Mesothelial cell of epicardium (in vitro differentiated cells): ENCODE measurements around the gene ZNF106. TPM values are rescaled to one million over a fixed set of nuclear protein-coding genes. Genes with fewer than 3 reads are reported as not detected.

Experiments used
- DNase-seq, 2 experiments: peaks; one replicate each; pipeline ENCODE4 v3.0.0; 2021; ENCODE audit warnings: low spot score in 2 of 2; ENCODE audit not compliant: unreplicated experiment in 2 of 2
- H3K27ac Mint-ChIP-seq: 2 replicates; pipeline ENCODE4 v1.8.0; 2021; ENCODE audit warnings: mixed read lengths
- H3K27me3 Mint-ChIP-seq: 2 replicates; pipeline ENCODE4 v1.8.0; 2021; ENCODE audit warnings: low read depth, mixed read lengths
- H3K36me3 Mint-ChIP-seq: 2 replicates; pipeline ENCODE4 v1.8.0; 2021; ENCODE audit warnings: mixed read lengths
- H3K4me1 Mint-ChIP-seq: 2 replicates; pipeline ENCODE4 v1.8.0; 2021; ENCODE audit warnings: mixed read lengths
- H3K4me3 Mint-ChIP-seq: 2 replicates; pipeline ENCODE4 v1.8.0; 2021; ENCODE audit warnings: mild to moderate bottlenecking, moderate library complexity, mixed read lengths
- H3K9me3 Mint-ChIP-seq: 2 replicates; pipeline ENCODE4 v1.8.0; 2021; ENCODE audit warnings: mixed read lengths
- total RNA-seq: library from RNA; stranded (reverse); gene quantifications from 3 replicates; pipeline ENCODE4 v1.2.1, GENCODE V29; 2021
- TF ChIP-seq, protein P1 (sequence below): fragments of 200-600 bp; sonication (generic); IDR thresholded peaks from one replicate; pipeline ENCODE4 v1.5.0; 2021; ENCODE audit warnings: antibody characterized with exemption; ENCODE audit not compliant: unreplicated experiment

ZNF106 gene
- total RNA-seq, 1 donor from 2014 or later = 52.9 TPM

DNA sequence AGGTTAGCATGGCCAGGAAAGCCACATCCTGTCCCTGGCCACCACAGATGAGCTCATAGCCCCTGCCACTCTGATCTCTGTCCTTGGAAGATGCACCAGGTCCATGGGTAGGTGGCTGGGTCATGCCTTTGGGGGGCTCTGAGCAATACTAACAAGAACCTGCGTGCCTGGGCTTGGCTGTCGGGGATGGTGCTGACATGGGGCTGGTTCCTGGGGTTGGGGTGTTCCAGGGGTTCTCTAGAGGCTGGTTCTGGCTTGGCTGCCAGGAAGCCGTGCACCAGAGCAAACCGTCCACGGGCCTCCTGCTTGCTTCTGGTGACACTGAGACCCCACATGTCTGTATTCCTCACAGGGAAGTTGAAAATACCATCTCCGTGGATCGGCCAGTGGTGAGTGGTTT lies 87.6 kb downstream of the ZNF106 start:
- peaks cover 4% of the 10 kb centered on the region for H3K4me1 Mint-ChIP-seq
- TF ChIP-seq, protein P1, sequence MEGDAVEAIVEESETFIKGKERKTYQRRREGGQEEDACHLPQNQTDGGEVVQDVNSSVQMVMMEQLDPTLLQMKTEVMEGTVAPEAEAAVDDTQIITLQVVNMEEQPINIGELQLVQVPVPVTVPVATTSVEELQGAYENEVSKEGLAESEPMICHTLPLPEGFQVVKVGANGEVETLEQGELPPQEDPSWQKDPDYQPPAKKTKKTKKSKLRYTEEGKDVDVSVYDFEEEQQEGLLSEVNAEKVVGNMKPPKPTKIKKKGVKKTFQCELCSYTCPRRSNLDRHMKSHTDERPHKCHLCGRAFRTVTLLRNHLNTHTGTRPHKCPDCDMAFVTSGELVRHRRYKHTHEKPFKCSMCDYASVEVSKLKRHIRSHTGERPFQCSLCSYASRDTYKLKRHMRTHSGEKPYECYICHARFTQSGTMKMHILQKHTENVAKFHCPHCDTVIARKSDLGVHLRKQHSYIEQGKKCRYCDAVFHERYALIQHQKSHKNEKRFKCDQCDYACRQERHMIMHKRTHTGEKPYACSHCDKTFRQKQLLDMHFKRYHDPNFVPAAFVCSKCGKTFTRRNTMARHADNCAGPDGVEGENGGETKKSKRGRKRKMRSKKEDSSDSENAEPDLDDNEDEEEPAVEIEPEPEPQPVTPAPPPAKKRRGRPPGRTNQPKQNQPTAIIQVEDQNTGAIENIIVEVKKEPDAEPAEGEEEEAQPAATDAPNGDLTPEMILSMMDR = no peak
- no peaks in the 10 kb centered on the region for H3K27me3 Mint-ChIP-seq
- H3K4me3 Mint-ChIP-seq = no peak overlapping the region
- no peak for DNase-seq
- H3K36me3 Mint-ChIP-seq = peaks cover 3% of the 10 kb centered on the region
- no peaks in the 10 kb centered on the region for H3K9me3 Mint-ChIP-seq
- H3K27ac Mint-ChIP-seq = no peak overlapping the region

DNA sequence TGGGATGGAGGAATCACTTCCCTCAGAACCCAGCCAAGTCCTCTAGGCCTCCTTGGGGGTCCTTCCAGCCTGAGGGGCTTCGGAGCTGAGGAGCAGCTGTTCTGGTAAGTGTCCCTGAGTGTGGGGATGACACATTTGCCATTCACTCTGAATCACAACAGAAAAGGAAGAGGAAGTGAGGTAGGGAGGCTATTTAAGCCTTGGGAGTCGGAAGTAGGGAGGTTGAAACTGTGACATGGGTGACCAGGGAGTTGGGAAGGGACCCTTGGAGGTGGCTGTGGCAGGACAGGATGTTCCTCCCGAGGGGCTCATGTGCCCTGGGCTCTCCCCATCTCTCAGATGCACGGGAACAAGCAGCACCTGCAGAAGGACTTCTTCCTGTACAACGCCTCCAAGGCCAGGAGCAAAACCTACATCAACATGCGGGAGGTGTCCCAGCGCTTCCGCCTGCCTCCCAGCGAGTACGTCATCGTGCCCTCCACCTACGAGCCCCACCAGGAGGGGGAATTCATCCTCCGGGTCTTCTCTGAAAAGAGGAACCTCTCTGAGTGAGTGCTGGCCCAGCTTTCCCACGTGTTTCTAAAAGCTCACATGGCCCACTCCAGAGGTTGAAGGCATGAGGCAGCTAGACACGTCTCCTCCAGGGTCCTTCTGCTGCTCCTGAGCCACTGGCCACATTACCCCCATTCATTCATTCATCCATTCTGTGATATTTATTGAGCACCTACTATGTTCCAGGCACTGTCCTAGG lies 88.3 kb downstream of the ZNF106 start:
- no peak for DNase-seq
- Mint-ChIP-seq H3K36me3 (peaks cover 3% of the 10 kb centered on the region), H3K27me3 (no peaks in the 10 kb centered on the region), H3K27ac (no peak overlapping the region), H3K4me1 (peaks cover 4% of the 10 kb centered on the region), H3K4me3 (no peak overlapping the region), H3K9me3 (no peaks in the 10 kb centered on the region)
- TF ChIP-seq, protein P1 = no peak

- peaks cover 4% of the 10 kb centered on the region for H3K4me1 Mint-ChIP-seq
- TF ChIP-seq, protein P1 = no peak
- DNase-seq = no peak
- H3K4me3 Mint-ChIP-seq = no peak overlapping the region
- H3K27ac Mint-ChIP-seq = no peak overlapping the region
- H3K36me3 Mint-ChIP-seq = peaks cover 3% of the 10 kb centered on the region
- H3K9me3 Mint-ChIP-seq = no peaks in the 10 kb centered on the region
- H3K27me3 Mint-ChIP-seq = no peaks in the 10 kb centered on the region
These were observed 89.1 kb downstream of the ZNF106 start for GRCh38 chr15:42401544-42402454.

DNA sequence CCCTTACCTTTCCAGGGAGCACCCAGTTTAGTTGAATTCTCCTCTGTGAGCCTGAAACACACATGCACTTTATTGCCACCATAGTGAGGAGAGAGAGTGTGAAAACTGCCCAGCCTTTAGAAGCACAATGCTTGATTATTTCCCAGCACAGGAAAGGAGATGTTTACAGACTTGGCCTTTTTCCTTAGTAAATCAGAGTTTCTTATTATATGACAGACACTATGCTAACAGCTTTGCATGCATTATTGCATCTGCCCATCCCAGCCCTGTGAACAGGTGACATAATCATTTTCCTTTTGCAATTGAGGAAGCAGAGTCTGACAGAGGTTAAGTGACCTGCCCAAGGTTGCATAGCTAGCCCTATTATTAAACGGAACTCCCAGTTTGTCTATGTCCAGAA lies 95.1 kb downstream of the ZNF106 start:
- Mint-ChIP-seq H3K36me3 (no peaks in the 10 kb centered on the region), H3K9me3 (no peaks in the 10 kb centered on the region), H3K27ac (no peak overlapping the region), H3K4me3 (no peak overlapping the region), H3K27me3 (no peaks in the 10 kb centered on the region), H3K4me1 (no peaks in the 10 kb centered on the region)
- TF ChIP-seq, protein P1 = no peak
- DNase-seq = no peak

- TF ChIP-seq, protein P1 = no peak
- DNase-seq = no peak
- H3K9me3 Mint-ChIP-seq = no peaks in the 10 kb centered on the region
- H3K36me3 Mint-ChIP-seq = no peaks in the 10 kb centered on the region
- H3K27me3 Mint-ChIP-seq = no peaks in the 10 kb centered on the region
- no peak overlapping the region for H3K4me3 Mint-ChIP-seq
- no peak overlapping the region for H3K27ac Mint-ChIP-seq
- H3K4me1 Mint-ChIP-seq = no peaks in the 10 kb centered on the region
These were observed 96.8 kb downstream of the ZNF106 start for GRCh38 chr15:42394106-42394505.
